CD4-positive, alpha-beta T cell treated with Interleukin-4 for 4 hours (primary cell): ENCODE results near the gene CSNK2A1.

Experiments used
- DNase-seq: peaks from one replicate; pipeline ENCODE4 v3.0.0-alpha.2; 2020

The CSNK2A1 gene

DNA sequence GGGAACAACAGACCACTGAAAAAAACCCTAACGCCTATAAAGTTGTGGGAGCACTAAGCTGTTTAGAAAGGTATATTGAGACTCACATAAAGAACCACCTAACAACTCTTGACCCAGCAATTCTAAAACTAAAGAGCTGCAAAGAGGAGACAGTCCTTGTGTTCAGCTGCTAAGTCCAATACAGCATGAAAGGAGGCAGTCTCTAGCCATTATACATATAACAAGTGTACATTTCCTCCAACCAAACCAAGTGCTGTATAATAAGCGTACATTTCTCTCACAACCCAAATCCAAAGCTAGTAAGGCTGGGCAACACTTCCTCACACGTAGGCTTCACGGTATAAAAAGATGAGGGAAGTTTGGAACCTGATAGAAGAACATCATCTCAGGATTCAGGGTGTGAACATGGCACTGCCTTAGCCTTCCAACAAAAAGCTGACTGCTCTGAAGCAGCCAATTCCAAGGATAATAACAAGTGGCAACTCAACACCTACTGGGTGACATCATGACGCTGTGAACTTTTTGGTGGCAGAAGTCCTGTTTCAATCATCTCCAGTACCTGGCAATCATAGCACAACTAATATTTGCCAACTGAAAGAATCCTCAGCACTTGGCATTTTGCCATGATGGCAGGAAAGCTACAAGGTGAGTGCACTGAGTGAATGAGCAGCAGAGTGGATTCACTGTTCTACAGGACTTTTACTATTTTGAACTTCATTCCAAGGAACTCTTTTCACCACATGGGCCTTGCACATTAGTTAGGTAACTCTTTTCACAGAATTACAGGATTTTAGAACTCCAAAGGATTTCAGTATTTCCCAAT, 97.9 kb downstream of the CSNK2A1 start:
- DNase-seq = no peak

DNA sequence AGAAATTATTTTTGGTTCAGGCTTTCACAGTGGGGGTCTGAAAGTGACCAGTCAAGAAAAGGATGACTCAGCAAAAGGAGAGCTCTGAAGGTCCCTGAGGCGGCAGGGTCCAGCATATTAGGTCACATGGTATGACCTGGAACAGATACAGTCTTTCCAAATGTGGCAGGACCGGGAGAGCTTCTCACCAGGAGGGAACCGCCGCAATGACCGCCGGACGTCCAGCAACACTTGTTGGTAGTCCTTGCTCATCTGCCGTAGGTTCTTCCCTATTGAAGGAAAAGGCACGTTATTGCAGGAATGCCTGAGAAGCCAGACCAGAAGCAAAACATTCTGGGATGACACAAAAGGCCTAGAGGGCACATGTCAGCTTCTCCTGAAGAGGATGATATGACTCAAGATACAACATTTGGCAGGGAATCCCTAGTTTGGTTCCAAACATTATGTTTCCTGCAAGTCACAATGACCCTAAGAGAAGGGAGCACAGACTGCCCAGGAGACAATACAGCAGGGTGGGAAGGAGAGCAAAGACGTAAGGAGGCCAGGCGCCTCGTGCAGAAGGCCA, 98.6 kb downstream of the CSNK2A1 start:
- DNase-seq = no peak

DNA sequence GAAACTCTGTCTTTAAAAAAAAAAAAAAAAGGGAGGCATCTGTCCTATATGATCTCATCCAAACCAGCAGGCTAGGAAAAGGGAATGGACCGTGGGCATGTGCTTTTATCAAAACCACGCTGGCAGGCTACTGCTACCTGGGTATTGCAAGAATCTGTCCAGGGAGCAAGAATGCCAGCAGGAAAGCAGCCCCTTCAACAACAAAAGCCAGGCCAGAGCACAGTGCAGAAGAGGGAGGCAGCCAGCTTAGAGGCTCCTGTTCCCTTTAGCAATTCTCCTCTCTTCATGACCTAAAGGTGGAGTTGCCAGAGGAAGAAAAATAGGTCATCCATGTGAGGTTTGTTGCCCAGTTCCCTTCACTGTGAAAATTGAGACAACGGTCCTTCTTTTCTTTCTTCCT, 99.5 kb downstream of the CSNK2A1 start:
- no peak for DNase-seq

DNA sequence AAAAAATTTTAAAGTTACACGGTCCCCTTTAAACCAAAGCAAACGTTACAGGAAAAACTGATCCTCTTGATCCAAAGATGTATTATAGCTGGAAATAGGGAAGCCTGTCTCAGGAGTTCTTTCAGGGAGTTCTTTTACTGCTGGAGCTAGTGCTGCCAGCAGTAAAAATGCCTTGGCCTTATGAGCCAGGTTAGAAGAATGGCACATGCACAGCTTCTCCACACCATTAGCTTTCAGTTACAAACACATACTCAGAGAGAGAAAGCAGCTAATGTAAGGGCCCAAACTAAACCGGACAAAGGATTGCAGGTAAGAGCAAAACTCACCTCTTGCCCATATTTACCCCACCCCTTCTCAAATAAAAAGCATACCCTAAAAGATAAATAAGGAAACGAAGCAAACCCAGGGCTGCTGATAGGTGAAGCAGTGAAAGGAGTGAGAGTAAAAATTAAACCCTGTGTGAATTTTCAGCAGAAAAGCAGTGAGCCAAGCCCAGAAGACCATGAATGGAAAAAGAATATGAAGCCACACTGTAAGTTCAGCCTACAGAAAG, 100.3 kb downstream of the CSNK2A1 start:
- DNase-seq = no peak

DNA sequence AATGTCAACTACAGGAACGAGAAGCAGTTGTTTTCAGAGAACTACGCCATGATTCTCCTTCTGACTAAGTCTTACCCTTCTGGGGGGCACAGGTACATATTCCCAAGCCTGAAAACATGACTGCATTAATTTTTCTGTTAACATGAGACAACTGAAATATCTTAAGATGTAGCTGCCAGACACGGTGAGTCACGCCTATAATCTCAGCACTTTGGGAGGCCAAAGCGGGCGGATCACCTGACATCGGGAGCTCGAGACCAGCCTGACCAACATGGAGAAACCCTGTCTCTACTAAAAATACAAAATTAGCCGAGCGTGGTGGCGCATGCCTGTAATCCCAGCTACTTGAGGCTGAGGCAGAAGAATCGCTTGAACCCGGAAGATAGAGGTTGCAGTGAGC, 103.0 kb downstream of the CSNK2A1 start:
- DNase-seq = no peak

DNA sequence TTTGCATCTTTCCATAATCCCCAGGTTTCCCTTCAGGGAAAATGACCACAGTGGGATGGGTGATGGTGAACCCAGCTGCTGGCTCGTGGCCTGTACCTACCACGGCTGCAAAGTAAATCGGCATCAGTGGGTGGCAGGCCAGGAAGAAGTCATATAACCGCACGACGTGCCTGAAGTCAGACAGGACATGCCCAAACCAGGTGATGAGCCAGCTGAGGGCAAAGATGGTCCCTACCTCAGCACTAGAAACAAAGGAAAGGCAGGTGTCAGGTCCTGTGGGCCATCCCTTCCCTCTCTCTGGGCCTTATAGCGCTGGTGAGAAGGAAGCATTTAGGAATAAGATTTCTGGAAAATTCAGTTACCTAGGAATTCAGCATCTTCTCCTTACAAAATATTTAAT, 103.4 kb downstream of the CSNK2A1 start:
- DNase-seq = no peak

DNA sequence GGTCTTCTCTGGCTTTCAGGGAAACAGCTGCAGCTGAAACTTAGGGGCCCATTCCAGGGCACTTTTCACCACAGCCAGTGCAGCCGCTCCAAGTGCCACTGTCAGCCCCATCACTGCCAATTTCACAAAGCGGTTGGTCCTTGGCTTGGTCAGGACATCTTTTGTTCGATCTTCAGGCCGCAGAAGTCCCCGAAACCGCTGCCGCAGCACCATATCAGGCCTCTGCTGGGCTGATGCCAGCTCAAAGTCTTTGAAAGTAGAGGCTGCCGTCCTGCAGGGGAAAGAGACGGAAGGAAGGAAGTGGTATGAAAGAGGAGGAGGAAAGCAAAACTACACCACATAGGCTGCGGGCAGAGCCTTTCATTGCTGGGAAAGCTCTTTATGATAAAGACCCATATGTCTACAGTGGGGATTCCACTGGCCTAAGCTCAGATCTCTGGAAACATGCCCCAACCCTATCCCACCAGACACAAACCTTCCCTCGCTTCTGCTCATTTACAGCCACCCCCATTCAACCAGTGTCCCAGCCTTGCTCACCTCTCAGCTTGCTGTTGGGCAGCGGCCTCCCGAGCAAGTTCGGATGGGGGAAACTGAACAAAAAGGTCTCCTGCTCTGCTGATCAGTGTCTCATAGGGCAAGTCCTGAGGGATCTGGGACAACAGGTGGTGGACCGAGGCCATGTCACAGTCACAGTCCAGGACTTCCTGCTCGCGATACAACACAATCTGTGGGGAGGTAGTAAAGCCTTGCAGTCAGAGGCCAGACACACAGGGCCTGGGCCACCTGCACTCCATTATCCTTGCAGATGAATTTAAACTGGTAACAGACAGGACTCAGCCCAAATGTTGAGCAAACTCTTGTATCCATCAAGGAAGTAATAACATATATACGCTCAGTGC, 104.8 kb downstream of the CSNK2A1 start:
- peak; percentile 67 for DNase-seq

DNA sequence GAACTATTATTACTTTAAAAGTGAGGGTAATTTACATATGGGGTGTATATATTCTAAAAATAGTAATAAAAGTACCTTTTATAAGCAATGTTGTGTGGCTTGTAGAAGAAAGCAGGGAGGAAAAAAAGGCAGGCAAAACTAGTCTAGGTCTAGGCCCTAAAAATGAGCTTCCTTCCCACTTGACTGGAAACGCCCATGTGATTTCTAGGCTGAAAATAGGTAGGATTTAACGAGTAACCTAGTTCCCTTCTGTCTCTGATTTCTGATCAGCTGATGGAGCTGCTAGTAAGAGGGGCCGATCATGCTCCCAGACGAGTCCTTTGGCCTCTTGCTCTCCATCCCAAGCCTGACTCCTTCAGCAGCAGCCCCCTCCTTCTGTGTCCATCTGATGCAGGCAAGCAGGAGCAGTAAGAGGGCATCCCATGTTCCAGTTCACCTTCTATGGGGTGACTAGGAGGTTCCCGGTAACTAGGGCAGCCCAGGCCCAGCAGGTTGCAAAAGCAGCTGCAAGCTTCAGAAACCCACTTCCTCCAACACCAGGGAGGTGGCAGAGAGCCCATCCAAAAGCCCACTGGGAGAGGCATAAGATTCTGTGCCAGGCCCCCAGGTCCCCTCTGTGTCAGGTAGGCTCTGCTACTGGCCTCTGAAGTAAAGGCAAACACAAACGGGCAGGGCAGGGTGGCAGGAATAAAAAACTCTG, 105.7 kb downstream of the CSNK2A1 start:
- DNase-seq = no peak

DNA sequence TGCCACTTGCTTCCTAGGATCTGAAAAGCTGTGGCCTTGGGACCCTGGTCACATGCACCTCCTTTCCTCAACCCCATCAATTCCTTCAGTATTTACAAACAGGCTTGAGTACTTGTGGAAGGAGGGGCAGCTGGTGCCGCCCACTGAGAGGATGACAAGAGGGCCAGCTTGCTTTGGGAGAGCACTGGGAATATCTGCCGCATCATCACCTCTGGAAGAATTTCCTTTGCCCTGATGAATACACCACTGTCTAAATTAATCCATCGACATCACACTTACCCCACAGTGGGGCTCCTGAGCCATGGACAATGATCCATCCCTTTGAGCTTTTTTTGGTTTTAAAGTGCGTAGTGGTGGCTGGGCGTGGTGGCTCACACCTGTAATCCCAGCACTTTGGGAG, 107.1 kb downstream of the CSNK2A1 start:
- no peak for DNase-seq

DNA sequence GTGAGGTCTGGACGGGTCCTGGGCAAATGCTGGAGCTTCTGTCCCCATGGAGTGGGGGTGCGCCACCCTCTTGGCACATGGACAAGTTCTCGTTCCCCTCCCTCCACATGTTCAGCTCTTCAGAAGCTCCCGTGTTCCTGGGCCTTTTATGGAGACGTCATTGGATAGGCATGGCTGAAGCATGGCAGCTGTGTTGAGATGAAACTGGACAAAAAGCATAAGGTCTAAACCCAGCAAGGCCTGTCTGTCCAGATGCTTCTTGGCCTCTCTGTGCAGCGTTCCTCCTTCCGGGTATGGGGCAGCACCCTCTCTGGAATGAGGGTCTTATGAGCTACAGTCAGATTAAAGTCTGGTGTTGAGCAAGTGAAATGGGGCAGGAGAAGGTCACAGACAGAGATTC, 108.0 kb downstream of the CSNK2A1 start:
- no peak for DNase-seq

DNA sequence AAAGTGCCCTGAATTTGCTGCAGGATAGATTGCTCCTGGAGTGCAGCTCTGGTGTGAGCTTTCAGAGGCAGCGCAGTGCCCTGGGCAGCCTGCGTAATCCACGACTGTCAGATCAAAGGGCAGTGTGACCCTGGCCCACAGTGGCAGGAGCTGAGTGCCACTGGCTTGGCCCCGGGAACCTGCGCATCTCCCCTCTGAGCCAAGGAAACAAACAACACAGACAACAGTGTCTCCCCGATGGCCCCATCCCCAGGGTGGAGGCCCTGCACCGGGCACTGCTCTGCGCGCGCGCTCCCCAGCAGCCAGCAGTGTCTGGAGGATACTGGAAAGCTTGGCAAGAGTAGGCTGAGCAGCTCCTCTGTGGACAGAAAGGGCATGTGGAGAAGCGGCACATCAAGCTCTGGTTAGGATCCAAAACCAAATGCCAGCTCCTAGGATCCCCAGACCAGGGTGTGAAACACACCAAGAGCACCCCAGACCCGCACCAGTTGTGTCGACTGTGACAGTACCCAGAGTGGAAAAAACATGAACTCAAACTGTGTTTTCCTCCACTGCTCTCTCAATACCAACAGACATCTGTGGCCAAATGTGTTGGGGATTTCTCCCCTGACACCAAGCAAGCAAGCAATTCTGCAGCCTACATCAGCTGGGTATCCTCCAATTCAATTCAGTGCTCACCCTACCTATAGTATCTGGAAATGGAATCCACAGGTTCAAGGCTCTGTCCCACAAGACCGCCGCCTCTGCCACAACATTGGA, 108.8 kb downstream of the CSNK2A1 start:
- DNase-seq = no peak

DNA sequence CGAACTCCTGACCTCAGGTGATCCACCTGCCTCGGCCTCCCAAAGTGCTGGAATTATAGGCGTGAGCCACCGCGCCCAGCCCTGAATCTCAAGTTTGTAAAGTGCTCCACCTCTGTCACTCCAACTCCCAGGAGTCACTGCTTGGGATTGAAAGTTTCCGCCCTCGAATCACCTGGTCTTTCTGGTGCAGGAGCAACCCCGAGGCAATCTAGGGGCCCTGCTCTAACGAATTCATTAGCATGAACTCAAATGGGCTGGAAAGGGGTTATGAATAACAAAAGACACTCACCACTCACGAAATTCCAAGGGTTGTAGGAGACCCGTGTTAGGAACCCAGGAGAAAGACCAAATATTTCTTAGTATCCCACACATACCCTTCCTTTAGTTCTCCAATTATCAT, 109.4 kb downstream of the CSNK2A1 start:
- DNase-seq = no peak

DNA sequence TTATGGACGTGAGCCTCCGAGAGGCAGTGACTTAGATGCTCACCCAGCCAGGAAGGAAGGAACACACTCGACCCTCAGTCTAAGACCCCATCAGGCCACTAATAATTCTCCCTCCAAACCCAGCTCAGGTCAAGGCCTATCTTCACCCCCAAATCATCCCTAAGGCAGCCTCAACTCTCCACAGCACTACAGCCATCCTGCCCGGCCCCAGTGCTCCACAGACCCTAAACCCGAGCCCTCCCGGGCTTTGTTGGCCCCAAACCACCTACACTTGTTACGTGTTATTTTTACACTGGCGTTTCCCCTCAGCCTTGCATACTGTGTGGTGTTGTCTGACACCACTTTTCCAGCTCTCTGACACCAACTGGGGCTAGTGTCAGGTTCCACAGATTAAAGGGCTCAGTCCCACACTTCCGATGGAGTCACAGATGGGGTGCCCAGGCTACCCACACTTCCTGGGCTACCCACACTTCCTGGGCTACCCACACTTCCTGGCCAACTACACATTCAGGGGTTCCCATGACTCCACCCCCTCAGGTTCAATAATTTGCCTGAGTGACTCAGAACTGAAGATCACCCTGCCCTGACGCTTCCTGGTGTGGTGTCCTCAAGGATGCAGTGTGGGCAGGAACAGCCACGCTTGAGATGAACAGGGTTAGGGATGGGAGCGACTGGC, 110.2 kb downstream of the CSNK2A1 start:
- peak; percentile 75 for DNase-seq

DNA sequence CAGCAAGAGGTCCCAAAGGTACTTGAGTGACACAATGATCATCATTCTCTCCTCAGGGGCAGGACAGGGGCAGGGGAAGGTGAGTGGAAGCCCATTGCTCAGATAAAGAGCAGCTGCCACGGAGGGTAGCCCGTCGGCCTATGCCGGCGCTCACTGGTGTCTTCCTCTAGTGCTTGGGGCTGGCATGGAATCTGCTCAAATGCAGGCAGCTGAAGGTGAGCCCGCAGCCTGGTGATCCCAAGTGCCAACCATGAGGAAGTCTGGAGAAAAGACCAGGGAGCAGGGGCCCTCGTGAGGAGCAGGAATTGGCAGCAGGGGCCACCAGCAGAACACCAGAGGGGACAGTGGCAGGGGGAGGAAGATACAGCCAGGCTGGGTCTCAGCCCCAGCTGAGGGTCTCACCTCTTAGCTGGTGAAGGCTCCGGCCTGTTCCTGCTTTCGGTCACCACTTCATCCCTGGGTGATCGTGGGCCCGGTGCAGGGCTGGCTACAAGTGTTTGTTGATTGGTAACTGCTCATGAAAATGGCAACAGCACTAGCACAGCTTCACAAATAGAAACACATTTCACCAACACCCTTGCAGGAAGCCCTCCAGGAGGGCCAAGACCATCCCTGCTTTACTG, 110.8 kb downstream of the CSNK2A1 start:
- DNase-seq = no peak

DNA sequence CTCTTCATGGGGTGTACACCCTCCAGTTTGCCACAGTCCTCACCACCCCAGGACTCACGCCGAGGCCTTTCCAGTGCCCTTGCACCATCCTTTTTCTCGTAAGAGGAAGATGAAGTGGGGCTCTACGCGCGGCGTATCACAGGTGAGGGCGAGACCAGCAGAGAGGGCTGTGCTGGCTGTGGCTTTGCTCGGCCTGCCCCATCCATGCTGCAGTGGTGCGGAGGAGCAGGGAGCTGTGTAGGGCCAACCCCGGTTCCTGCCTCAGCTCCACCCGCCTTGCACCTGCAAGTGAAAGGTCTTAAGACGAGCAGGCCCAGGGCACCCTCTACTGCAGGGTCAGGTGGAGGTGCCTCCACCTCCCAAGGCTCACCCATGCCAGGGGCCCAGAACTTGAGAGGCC, 111.4 kb downstream of the CSNK2A1 start:
- DNase-seq = no peak

DNA sequence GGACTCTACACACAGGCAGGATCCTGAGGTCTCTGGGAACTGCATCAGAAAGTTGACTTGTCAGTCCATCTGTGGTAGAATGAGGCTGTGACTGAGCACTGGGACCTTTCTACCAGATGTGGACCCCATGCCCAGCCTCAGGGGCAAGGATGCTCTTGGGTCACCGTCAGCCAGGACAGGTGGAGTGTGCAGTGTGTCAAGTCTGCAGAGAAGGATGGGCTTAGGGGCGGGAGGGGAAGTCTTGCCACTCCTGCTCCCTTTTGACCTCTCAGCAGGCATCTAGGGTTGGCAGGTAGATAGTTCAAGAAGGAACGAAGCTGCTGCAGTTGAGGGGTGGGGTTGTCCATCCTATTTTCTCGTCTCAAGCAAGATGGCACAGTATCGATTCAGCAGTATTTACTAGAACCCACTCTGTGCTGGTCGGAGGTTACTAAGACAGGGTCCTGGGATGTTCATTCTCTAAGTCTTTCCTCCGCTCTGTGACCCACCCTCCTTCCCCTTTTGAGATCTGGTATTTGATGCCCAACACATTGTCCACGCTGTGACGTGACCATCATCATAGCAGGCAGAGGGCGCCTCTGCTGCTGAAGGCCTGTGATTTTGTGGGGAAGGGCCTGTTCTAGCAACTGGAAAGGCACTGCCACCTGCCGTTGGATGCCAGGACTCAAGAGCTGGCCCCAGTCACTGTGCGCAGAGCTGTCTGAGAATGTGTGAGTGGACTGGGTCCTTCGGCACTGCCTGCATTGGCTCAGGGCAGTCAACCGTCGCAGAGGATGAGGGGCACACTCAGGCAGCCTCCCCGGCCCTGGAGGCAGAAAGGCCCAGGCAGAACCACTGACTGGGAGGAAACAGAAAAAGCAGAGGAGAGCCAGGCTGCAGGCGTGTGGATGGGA, 112.3 kb downstream of the CSNK2A1 start:
- peak; percentile 17 for DNase-seq

DNA sequence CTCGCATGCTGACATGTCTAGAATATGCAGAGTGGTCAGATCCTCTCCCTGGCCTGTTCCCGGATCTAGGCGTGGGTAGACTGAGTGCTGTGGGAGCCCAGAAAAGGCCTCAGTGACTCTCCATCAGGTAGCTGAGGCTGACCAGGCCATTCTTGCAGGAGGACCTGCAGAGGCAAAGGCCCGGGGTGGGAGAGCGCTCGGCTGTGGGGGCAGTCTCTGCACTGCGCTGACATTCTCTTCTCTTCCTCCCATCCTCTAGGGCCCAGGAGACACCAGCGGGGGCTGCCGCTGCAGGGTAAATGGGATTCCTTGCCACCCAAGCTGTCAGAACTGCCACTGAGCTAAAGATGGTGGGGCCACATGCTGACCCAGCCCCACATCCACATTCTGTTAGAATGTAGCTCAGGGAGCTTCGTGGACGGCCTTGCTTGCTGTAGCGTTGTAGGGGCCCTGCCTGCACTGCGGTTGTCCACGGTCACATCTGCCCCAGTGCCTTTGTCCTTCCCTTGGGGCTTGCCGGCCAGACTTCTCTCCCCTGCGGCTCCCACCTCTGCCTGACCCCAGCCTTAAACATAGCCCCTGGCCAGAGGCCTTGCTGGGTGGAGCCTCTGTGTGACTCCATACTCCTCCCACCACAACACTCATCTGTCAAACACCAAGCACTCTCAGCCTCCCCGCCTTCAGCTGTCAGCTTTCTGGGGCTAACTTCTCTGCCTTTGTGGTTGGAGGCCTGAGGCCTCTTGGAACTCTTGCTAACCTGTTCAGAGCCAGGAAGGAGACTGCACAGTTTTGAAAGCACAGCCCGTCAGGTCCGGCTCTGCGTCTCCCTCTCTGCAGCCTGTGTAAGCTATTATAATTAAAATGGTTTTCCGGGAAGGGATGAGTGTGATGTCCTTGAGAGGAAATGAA, 113.2 kb downstream of the CSNK2A1 start:
- no peak for DNase-seq

DNA sequence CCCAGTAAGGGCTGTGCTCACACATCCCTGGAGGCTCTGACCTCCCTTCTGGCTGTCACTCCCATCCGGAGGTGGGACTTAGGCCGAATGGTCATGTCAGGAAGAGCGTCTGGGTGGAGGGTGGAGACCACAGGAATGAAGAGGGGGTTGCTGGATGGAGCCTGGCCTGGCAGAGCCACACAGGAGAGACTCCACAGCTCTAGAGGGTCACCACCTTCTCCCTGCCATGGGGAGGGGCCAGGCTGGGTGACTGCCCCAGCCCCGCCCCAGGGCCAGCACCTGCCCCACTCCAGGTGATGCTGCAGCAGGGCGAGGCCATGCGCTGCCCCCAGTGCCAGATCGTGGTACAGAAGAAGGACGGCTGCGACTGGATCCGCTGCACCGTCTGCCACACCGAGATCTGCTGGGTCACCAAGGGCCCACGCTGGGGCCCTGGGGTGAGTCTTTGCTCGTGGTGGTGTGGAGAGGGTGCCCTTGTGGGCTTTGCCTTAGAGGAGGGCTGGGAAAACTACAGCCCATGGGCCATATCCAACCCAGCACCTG, 114.9 kb downstream of the CSNK2A1 start:
- DNase-seq = no peak
